LoVo (cell line): ENCODE measurements around the gene GMIP.
"Not testable (repeated sequence)": the region's sequence is repeated elsewhere in the genome, so short reads cannot be mapped to it uniquely, and the experiment has no call there.

Source experiments
- DNase-seq: peaks from one replicate; pipeline ENCODE4 v3.0.0-alpha.2; 2016; ENCODE audit warnings: low spot score

Gene GMIP

DNA sequence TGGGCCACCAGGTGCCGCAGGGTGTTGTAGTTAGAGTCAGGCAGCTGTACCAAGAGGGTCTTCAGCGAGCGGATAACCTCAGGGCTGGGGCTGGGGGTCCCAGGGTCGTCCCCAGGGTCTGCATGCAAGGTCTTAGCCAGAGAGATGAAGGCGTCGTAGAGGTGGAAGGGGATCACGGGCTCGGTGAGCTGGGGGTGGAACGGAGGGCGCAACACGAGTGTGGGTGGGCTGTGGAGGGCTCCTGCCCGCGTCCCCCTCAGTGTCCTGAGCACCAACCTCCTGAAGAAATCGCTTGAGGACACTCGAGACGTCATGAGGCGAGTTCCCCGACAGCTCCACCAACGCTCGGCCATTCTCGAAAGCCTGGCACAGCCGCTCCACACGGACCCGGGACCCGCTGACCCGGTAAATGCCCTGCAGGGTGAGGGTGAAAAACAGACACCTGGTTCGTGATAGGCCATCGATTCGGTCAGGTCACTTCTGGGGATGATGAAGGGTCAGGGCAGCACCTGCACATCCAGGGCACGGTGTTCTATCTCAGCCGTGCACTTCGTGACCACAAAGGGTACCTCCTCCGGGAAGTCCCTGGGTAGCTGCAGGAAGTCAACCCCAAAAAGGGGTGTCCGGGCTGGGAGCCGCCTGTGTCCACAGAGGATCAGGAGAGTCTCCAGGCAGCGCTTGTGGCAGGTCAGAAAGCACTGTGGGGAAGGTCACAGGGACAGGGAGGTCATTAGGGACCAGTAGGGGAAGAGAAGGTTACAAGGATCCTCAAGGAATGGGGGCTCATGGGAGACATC lies 8.7 kb downstream of the GMIP start:
- DNase-seq: no peak

- no peak for DNase-seq
Measured at GRCh38 chr19:19633711-19634515, 9.5 kb downstream of the GMIP start.

DNA sequence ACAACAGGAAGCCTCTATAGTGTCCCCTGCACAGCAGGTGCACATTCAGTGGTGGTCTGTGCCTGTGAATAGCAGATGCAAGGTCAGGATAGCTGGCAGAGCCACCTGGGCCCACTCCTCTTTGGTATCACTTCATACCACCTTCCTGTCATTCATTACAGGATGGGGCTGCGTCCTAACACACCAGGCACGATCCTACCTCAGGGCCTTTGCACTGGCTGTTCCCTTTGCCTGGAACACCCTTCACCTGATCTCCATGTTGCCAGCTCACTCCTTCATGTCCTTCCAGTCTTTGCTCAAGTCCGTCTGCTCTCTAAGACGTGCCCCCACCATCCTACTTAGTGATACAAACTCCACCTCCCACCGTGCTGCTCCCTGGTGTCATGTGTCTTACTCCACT lies 10.8 kb downstream of the GMIP start:
- no peak for DNase-seq

- DNase-seq: no peak
Measured at GRCh38 chr19:19631346-19631745, 12.1 kb downstream of the GMIP start.

DNA sequence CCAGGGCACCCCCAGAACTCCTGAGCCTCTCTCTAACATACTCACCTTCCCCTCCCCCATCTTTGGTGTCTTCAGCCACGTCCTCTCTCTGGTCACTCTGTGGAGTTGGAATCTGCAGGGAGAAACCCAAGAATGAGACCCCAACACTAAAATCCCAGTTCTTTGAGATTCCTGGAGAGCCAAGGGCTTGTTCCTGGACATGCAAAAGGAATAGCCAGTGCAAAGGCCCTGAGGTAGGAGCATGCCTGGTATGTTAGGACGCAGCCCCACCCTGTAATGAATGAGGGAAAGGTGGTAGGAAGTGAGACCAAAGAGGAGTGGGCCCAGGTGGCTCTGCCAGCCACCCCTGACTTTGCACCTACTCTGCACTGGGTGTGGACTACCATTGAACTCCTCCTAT lies 13.0 kb downstream of the GMIP start:
- no peak for DNase-seq

DNA sequence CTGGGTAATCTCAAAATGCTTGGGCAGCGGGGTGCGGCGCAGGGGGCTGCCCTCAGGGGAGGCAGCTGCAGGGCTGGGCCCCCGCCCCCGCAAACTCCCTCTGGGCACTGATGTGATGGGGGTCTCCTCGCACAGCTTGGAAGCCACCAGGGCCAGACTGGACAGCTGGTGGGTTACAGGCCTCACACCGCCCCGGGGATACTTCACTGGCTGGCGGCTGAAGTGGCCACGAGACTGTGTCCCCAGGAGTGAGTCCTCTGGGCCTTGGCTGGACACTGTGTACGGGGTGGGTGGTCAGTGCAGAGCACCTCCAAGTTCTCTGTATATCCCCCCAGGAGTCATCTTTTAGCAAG lies 13.4 kb downstream of the GMIP start:
- DNase-seq: no peak

- DNase-seq: peak; percentile 10
Measured at GRCh38 chr19:19628501-19629134, 14.8 kb downstream of the GMIP start.

DNA sequence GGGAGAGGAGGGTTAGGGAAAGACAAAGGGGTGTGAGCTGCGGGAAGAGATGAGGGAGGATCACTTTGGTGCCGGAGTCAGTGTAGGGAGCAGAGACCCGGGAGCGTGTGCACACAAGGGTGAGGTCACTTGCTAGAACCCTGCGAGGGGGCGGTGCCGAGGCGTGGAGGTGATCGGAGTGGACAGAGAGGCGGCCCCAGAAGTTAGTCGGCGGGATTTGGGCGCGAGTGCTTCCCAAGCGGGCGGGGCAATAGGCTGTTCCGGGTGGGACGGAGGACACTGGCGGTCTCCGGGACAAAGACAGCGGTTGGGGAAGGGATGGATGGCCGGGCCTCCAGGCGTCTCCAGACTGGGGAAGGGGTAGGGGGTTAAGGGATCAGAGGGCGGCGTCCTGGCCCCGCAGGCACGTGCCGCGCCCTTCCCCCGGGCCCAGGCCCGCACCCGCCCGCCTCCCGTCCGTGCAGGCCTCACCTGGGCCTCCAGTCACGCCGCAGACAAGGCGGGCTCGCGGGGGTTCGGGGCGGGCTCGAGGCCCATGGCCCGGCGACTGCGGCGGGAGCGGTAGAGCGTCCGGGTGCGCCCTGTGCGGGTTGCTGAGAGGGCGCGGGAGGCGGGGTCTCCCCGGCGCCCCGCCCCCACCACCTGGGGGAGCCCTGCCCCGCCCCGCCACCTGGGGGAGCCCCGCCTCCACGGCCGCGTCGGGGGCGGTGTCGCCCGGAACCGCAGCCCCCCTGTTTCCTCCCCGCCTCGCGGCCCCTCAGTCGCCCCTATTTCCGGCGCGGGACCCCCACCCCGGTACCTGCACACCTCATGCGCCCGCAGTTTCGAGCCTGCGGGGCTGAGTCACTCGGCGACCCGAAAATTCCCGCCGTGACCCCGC lies 15.6 kb downstream of the GMIP start, which contains the start of gene LPAR2:
TSS of gene LPAR2 (minus strand) at position 600 of the 880 bp plus-strand sequence. CDS start 945 bp downstream, outside the sequence.
- DNase-seq: peak; percentile 59

GRCh38 chr19:19626516-19627472 lies 16.7 kb downstream of the GMIP start:
- no peak for DNase-seq

DNA sequence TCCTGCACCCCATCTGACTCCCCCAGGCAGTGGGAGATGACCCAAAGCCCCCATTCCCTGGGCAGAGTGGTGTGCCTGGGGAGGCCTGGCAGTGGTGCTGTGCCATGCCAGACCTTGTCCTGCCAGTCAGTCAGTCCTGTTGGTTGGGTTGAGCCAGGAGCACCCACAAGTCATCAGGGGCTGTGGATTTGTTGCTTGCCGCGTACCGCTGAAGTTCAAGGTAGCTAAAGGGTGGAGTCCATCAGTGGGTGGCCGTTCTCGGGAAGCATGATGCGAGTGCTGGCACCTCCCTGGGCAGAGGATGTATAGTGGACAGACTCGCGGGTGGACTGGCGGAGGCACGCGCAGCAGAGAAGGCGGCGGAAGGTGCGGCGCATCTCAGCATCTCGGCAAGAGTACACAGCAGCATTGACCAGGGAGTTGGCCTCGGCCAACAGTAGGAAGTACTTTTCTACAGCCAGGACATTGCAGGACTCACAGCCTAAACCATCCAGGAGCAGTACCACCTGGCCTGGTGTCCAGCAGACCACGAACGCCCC lies 19.4 kb downstream of the GMIP start:
- DNase-seq: no peak

DNA sequence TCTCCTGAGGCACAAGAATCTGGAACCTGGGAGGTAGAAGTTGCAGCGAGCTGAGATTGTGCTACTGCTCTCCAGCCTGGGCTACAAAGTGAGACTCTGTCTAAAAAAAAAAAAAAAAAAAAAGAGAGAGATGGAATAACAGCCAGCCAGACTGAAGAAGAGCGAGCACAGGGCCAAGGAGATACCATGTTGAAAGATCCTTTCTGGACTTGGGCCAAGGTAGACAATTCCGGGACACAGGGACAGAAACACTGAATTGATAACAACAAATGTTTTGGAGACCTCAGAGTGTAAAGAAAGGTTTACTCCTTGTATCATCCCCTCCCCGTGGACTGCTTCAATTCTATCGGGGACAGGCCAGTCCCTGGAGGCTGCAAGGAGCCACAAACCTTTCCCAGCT lies 20.1 kb downstream of the GMIP start:
- DNase-seq: no peak

GRCh38 chr19:19619849-19620210 lies 23.6 kb downstream of the GMIP start:
- no peak for DNase-seq

GRCh38 chr19:19619181-19619848 lies 24.1 kb downstream of the GMIP start:
- no peak for DNase-seq

GRCh38 chr19:19618219-19619051 lies 25.0 kb downstream of the GMIP start, which contains the start of gene PBX4:
Gene PBX4, minus strand, starts transcription at chr19:19618687. Its CDS starts 58 bp downstream, at chr19:19618629.
- DNase-seq: peak; percentile 98

GRCh38 chr19:19615086-19615485 lies 28.4 kb downstream of the GMIP start:
- peak; percentile 52 for DNase-seq

- DNase-seq: peak; percentile 90
Measured at GRCh38 chr19:19613506-19613905, 30.0 kb downstream of the GMIP start.

DNA sequence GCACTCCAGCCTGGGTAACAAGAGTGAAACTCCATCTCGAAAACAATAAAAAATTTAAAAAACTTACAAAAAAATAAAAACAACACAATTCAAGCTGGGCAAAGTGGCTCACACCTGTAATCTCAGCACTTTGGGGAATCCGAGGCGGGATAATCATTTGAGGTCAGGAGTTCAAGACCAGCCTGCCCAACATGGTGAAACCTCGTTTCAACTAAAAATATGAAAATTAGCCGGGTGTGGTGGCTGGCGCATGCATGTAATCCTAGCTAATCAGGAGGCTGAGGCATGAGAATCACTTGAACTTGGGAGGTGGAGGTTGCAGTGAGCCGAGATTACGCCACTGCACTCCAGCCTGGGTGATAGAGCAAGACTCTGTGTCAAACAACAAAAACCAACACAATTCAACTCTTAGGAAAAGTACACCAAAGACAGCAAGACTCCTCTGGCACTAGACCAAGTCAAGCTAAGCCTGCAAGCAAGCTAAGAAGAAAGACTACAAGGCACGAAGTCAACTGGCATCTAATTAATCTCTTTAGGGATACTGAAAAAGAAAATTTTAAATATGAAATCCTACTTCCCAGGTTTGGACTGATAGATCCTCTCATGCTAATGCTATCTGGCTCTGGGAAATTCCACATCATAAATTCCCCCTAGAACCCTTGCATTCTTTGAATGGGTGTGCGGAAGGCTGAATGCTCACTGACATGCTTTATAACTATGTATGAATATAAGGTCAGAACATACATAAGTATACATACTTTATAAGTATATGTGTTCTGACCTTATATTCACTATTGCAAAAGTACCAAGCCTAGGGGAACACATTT lies 32.9 kb downstream of the GMIP start:
- no peak for DNase-seq

- not testable (repeated sequence) for DNase-seq
Measured at GRCh38 chr19:19606686-19607085, 36.8 kb downstream of the GMIP start.
